ENCODE data around the gene STXBP2. TPM values are rescaled to one million over a fixed set of nuclear protein-coding genes. Genes with fewer than 3 reads are reported as not detected.

Gene STXBP2
- total RNA-seq, 1 donor from 2014 or later, result 8.4 TPM

DNA sequence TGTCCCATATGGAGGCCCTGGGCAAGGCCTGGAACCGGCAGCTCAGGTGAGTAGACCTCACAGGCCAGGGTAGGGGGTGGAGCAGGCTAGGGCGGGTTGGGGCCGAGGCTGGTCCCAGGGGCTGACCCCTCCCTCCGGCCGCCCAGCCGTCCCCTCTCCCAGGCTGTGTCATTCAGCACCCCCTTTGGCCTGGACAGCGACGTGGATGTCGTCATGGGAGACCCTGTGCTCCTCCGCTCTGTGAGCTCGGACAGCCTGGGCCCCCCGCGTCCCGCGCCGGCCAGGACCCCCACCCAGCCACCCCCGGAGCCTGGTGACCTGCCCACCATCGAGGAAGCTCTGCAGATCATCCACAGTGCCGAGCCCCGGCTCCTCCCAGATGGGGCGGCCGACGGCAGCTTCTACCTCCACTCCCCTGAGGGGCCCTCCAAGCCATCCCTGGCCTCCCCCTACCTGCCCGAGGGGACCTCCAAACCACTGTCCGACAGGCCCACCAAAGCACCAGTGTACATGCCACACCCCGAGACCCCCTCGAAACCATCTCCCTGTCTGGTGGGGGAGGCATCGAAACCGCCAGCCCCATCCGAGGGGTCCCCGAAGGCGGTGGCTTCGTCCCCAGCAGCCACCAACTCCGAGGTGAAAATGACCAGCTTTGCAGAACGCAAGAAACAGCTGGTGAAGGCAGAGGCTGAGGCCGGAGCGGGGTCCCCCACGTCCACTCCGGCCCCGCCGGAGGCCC, 25.2 kb upstream of the STXBP2 start:
- intact Hi-C loops (cut with DNase I), result no loop called here
- no peak for DNase-seq (ENCODE audit: missing footprints)
- no peak for ATAC-seq

DNA sequence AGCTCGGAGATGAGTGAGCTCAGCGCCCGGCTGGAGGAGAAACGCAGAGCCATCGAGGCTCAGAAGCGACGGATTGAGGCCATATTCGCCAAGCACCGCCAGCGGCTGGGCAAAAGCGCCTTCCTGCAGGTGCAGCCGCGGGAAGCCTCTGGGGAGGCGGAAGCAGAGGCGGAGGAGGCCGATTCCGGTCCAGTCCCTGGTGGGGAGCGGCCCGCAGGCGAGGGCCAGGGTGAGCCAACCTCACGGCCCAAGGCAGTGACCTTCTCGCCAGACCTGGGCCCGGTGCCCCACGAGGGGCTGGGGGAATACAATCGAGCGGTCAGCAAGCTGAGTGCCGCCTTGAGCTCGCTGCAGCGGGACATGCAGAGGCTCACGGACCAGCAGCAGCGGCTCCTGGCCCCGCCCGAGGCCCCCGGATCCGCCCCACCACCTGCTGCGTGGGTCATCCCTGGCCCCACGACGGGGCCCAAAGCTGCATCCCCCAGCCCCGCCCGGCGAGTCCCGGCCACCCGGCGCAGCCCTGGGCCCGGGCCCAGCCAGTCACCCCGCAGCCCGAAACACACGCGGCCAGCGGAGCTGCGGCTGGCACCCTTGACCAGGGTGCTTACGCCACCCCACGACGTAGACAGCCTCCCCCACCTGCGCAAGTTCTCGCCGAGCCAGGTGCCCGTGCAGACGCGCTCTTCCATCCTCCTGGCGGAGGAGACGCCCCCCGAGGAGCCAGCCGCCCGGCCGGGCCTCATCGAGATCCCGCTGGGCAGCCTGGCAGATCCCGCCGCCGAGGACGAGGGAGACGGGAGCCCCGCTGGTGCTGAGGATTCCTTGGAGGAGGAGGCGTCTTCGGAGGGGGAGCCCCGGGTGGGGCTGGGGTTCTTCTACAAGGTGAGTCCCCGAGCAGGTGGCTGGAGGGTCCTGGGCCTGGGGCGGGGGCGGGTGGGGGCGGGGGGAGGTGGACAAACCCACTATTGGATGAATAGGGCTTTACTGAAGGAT, 24.3 kb upstream of the STXBP2 start:
- no peak for ATAC-seq
- intact Hi-C loops (cut with DNase I), result no loop called here
- no peak for DNase-seq (ENCODE audit: missing footprints)

DNA sequence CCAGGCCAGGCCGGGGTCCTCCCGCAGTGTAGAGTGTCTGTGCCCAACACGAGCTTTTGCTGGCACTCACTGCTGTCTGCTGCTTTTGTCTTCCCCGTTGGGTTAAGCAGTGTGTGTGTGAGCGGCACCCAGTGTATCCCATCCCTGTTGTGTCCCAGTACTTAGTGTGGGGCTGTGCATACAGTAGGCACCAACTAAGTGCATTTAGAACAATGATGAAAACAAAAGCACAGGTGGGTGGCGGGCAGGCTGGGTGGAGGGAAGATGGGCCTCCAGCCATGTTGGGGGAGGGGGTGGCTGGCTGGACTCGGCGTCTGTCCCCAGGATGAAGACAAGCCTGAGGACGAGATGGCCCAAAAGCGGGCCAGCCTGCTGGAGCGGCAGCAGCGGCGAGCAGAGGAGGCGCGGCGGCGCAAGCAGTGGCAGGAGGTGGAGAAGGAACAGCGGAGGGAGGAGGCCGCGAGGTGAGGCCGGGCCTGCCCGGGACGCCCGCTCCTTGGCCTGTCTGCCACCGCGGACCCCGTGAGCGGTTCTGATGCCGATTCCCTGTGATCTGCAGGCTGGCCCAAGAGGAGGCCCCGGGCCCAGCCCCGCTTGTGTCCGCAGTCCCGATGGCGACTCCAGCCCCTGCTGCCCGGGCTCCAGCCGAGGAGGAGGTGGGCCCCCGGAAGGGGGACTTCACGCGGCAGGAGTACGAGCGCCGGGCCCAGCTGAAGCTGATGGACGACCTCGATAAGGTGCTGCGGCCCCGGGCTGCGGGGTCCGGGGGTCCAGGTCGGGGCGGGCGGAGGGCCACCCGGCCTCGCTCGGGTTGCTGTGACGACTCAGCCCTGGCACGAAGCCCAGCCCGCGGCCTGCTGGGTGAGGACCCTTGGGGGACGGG, 21.8 kb upstream of the STXBP2 start:
- intact Hi-C loops (cut with DNase I), result no loop called here
- DNase-seq (ENCODE audit: missing footprints), result no peak

DNA sequence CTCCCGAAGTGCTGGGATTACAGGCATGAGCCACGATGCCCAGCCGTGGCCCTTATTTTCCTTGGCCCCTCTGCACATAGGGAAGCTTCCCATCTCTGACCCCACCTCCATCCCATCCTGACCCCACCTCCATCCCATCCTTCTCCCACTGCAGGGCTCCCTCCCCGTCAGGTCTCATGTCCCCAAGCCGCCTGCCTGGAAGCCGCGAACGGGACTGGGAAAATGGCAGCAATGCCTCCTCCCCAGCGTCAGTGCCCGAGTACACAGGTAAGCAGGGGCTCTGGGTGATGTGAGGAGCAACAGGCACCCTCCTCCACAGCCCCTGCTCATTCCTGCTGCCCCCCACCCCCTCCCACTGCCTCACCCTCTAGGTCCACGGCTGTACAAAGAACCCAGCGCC, 19.7 kb upstream of the STXBP2 start:
- DNase-seq (ENCODE audit: missing footprints) (no peak), ATAC-seq (no peak)
- intact Hi-C loops (cut with DNase I), result no loop called here

More for the DNA sequence above, 21.8 kb upstream of the STXBP2 start:
- ATAC-seq, result no peak

DNA sequence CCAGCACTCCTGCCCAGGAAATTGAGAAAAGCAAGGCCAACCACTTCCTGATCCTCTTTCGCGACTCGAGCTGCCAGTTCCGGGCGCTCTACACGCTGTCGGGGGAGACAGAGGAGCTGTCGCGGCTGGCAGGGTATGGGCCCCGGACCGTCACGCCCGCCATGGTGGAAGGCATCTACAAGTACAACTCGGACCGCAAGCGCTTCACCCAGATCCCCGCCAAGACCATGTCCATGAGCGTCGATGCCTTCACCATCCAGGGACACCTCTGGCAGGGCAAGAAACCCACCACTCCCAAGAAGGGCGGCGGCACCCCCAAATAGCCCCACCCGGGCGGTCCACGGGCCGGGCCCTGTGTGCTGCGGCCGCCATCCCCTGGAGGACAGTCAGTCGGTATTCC, 19.2 kb upstream of the STXBP2 start:
- ATAC-seq (no peak), DNase-seq (ENCODE audit: missing footprints) (no peak)
- intact Hi-C loops (cut with DNase I), result no loop called here

DNA sequence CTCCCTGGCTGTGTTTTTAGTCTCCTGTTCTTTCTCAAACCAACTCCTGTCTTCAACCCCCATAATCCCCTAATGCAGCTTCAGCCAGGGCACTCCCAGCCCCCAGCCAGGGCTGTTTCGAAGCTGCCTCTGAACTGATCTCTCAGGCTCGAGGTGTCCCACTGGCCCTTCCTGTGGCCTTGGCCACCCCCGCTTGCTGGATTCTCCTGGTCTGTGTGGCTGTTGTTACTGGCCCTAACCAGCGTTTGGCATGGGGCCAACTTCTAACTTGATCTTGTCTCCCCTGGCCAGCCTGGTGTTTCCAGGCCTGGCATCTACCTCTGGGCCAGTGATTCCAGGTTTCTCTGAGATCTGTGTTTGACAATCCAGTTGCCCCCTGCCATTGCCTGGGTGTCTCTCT, 18.6 kb upstream of the STXBP2 start:
- DNase-seq (ENCODE audit: missing footprints) (no peak), ATAC-seq (no peak)
- intact Hi-C loops (cut with DNase I), result no loop called here

DNA sequence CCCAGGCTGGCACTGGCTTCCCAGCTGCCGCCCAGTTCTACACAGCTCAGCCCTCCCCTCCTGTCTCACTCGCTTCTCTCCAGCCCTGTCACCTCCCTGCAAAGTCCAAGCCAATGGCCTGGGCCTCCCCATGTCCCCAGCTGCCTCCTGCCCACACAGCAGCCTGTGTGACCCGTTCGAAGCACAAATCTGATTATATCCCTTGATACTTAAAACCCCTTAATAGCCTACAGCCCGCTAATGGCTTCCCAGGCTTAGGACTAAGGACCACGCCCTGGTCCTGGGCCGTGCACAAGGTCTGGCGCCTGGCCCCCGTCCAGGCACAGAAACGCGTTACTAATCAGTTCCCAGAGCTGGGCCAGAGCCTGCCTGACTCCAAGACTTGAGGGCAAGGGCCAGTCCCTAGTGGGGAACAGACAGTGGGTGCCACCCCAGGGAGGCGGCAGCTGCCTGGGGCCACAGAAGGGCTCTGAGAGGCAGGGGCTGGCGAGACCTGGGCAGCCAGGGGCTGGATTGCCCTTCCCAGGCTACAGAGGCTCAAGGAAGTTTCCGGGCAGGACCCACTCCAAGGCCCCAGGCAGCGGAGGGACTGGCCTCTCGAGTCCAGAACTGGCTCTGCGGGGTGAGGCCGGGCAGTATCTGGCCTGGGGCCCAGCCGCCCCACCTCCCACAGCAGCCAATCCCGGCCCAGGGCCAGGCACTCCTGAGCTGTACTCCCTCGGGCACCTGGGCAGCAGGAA, 18.0 kb upstream of the STXBP2 start:
- no peak for ATAC-seq
- intact Hi-C loops (cut with DNase I), result no loop called here
- no peak for DNase-seq (ENCODE audit: missing footprints)

DNA sequence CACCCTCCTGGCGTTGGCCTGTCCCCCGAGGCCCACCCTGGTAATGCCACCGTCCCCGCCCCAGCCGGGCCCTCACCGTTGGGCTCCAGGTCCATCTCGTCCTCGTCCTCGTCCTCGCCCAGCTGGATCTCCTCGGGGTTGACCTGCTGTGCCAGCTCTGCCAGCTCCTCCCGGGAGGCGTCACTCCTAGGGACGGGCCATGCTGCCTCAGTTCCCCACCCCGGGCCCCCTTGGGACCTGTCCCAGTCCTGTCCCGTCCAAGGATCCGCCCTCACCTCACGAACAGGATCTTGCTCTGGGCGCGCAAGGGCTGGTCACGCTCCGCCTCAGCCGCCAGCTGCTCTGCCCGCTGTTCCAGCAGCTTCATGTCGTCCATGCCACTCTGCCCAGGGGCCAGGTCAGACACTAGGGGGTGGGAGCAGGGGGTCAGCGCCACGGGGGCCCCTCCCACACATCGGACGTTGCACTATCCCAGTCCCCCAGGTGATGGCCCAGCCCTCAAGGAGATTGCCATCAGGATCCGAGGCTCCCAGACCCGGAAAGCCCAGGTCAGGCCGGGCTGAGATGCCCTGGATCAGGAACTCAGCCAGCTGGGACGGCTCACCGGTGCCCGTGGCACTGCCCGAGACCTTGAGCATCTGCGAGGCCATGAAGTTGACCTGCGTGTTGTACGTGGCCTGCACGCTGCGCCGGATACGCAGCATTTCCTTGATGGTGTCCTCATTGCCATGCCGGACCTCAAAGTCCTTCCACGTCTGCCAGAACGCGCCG, 17.1 kb upstream of the STXBP2 start:
- ATAC-seq (no peak), DNase-seq (ENCODE audit: missing footprints) (no peak)
- intact Hi-C loops (cut with DNase I), result no loop called here

DNA sequence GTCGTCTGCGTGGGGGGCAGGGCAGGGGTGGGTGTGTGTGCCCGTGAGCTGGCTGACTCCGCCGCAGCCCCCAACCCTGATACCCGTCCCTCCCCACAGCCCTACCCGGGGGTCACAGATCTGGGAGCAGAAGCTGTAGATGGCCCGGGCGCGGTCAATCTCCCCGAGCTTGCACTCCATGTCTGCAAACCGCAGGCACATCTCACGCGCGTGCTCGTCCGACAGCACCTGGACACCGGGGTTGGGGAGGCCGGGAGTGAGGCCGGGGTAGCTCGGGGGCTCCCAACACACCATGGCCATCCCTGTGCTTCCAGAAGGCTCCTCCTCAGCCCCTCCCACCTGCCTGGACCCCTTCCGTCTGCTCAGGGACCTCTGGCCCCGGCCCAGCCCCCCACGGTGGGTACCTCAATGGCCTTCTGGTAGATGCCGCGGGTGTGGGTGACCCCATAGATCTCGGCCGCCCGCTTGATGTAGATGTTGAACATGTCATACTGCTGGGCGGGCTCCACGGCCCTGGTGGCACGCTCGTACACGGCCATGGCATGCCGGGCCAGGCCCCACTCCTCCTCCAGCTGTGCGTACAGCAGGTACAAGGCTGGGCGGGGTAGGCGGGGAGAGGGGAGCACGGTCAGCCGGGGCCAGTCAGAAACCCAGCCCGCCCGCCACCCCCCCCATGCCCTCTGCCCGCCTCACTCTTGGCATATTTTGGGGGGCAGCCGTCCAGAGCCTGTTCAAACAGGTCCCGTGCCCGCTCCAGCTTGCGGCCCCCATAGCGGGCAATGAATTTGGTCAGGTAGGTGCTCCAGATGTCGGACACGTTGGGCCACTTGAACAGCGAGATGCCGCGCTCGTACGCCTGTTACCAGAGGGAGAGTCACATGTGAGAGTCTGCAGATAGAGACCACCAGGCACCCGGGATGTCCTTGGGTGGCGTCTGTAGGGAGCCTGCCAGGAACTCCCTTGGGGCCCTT, 16.2 kb upstream of the STXBP2 start:
- intact Hi-C loops (cut with DNase I), result no loop called here
- ATAC-seq, result no peak

DNA sequence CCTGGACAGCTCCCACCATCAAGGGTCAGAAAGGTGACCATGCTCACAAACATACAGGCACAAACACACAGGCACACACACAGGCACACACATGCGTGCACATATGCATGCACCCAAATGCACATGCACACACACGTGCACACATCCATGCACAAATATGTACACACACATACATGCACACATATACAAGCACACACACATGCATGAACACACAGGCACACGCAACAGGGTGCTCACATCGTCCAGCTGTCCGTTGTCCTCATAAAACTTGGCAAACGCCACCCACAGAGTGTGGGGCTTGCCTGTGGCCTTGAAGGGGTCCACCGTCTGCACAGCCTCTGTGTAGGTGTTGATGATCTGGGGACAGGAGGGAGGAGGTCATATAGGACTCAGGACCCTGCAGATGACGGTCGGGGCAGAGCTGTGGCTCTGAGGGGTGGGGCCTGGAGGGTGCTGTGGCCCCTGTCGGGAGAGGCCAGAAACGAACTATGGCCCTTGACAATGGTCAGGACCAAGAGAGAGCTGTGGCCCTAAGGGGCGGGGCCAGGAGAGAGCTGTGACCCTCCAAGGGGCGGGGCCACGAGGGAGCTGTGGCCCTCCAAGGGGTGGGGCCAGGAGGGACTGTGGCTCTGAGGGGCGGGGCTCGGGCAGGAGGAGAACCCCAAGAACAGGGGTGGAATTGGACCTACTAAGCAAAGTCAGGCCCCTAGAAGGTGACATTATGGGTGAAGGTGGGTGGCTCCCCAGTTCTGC, 13.8 kb upstream of the STXBP2 start:
- intact Hi-C loops (cut with DNase I), result no loop called here
- no peak for DNase-seq (ENCODE audit: missing footprints)

More for the DNA sequence above, 16.2 kb upstream of the STXBP2 start:
- no peak for DNase-seq (ENCODE audit: missing footprints)

DNA sequence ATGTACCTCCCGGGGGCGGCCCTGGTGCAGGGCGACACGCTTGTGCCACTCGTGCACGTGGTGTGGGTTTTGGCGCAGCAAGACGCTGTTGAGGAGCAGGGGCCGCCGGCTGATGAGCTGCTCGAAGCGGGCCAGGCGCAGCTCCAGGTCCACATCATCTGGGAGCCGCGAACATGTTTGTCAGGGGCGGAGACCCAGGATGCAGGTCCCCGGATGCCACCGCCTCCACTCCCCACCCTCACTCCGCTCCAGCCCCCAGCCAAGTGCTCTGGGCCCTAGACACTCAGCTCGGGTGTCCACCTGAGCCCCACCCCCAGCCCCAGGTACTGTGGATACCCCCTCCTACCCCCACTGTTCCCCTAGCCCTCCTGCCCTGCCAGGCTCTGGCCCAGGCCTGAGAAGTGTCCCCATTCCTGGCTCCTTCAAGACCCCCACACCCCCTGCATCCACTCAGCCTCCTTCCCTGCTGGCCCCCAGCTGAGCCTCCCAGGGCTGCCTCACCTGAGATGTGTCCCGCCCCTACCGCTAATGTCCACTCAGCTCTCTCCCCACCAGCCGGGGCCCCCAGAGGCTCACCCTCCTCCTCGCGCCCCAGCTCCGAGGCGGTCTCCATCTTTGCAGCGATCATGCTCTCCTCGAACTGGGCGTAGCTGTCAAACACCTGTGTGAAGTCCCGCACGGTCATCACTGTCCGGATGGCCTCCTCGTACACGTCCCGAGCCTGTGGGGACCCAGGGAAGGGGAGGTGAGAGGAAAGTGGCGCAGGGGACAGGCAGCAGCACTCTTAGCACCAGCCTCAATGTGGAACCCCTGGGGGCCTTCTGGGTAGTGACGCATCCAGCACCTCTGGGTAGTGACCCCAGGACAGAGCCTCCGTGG, 12.9 kb upstream of the STXBP2 start:
- ATAC-seq (no peak), DNase-seq (ENCODE audit: missing footprints) (no peak)
- intact Hi-C loops (cut with DNase I), result no loop called here

More for the DNA sequence above, 13.8 kb upstream of the STXBP2 start:
- no peak for ATAC-seq

DNA sequence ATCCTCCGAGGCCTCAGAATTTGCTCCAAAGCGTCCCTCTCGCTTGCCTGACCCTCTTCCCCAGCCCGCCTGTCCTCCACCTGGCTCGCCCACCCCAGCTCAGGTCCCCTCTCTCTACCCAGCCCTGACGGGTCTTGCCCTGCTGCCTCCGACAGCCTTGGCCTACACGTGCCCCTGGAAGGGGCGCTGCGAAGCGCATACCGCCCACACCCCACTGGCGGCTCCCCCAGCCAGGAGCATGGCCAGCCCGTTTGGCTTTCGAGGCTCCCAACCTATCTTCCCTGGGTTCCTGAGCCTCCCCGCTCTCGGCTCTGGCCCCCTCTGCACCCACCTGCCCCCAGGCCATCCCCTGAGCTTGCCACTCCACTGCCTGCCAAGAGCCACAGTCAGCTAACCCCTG, 12.1 kb upstream of the STXBP2 start:
- ATAC-seq (no peak), DNase-seq (ENCODE audit: missing footprints) (peak; percentile 25)
- intact Hi-C loops (cut with DNase I), result loop anchor here (5.0 kb wide), 1 partner anchor 88 kb away; the partner anchor contains the start of gene PNPLA6

DNA sequence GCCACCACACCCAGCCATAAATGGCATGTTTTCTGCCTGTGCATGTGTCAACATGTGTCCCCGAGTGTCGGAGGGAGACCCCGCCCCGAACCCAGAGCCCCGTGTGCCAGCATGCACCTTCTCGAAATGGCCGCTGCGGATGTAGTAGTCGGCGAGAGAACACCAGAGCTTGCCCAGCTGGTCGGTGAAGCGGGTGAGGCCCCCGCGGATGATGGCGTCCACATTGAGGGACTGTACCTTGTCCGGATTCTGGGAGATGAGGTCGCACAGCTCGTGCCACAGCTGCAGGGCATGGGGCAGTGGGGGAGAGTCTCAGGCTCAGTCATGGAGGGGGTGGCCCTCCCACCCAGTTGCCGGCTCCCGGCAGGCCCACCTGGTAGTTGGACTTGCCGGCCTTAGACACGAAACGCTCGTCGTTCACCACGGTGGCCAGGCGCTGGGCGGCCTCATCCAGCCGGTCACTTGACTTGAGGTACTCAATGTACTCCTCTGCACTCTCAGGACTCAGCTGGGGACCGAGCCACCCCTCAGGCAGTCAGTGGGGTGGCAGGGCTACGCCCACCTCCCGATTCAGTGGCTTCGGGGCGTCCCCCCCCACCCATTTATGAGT, 11.0 kb upstream of the STXBP2 start:
- intact Hi-C loops (cut with DNase I), result loop anchor here (5.0 kb wide), 1 partner anchor 89 kb away; the partner anchor contains the start of gene PNPLA6
- ATAC-seq (no peak), DNase-seq (ENCODE audit: missing footprints) (no peak)

DNA sequence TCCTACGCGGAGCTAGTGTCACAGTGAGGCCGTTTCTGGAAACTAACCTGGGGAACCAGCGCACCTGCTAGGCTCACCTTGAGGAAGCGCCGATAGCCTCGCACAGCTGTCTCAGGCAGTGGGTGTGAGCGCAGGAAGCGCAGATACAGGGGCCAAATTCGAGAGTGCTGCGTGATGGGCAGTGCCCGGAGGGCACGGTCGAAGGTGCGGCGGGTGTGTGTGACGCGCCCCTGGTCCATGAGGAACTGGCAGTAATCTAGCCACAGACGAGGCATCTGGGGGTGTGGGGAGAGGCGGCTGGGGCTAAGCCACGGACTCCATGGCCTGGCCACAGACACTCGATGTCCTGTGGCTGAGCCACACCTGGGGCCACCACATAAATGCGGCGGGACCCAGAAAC, 9.7 kb upstream of the STXBP2 start:
- intact Hi-C loops (cut with DNase I), result loop anchor here (5.0 kb wide), 1 partner anchor 90 kb away; the partner anchor contains the start of gene PNPLA6
- ATAC-seq, result no peak

More for the DNA sequence above, 9.7 kb upstream of the STXBP2 start:
- no peak for DNase-seq (ENCODE audit: missing footprints)

Data from Right ventricle myocardium inferior (tissue), 1 donor.